ENCODE results near the gene KCNQ1.

The KCNQ1 gene

DNA sequence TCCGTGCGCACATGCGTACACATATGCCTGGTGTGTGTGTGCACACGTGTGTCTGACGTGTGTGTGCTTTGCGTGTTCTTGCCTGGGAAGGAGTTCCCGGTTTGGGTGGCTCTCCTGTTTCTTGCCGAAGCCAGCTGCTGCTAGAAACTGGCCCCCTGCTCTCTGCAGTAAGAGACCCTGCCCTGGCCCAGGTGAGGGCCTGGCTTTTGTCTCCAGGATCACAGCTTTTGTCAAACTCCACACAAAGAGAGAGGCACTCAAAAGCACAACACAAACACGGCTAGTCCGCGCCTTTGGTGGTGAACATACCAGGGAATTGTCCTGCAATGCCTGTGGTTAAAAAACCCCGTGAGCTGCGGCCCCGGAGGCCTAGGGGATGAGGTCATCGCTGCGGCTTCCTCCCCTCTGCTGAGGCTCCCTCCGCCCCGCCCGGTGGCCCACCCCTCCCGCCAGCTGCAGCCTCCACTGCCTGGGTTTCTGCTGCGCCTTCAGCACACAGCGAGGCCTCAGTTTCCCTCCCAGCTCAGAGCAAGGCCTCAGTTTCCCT is 88.9 kb downstream of the KCNQ1 start:
- no peak for DNase-seq (ENCODE audit: low read depth)

GRCh38 chr11:2534134-2534956 is 89.5 kb downstream of the KCNQ1 start:
- no peak for DNase-seq (ENCODE audit: low read depth)

- no peak for DNase-seq (ENCODE audit: low read depth)
These were observed 90.3 kb downstream of the KCNQ1 start for GRCh38 chr11:2534957-2535672.

DNA sequence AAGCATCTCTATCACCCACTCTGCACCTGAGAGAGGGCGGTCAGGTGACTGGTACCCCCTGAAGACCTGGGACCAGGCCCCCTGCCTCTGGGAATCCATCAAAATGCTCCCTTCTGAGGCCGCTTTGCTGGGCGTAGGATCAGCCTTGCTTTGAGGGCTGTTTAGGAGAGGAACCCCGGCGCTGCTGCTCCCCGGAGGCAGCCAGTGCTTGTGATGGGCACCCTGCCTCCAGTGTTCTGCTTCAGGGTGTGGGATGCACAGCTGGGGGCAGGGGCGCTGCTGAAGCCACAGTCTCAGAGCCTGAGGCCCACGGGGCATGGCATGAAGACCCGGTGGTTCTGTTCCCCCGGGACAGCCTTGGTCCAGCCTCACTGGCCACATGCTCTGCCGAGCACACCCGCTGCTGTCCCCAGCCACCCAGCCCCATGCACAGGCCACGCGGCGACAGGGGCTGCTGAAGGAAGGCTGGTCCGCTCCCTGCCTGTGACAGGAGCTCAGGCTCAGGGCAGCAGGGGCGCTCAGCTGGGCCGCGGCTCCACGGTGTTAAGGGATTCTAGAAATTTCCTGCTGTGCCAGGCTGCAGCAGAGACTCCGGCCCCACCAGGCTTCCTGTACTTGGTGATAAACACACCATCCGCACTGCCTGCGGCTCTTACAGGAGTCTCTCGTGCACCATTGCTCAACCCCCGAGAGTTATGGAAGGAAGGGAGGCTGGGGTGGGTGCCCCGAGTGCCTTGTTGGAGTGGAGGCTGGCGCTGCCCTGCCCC is 91.0 kb downstream of the KCNQ1 start:
- no peak for DNase-seq (ENCODE audit: low read depth)

GRCh38 chr11:2536440-2536989 is 91.7 kb downstream of the KCNQ1 start:
- no peak for DNase-seq (ENCODE audit: low read depth)

DNA sequence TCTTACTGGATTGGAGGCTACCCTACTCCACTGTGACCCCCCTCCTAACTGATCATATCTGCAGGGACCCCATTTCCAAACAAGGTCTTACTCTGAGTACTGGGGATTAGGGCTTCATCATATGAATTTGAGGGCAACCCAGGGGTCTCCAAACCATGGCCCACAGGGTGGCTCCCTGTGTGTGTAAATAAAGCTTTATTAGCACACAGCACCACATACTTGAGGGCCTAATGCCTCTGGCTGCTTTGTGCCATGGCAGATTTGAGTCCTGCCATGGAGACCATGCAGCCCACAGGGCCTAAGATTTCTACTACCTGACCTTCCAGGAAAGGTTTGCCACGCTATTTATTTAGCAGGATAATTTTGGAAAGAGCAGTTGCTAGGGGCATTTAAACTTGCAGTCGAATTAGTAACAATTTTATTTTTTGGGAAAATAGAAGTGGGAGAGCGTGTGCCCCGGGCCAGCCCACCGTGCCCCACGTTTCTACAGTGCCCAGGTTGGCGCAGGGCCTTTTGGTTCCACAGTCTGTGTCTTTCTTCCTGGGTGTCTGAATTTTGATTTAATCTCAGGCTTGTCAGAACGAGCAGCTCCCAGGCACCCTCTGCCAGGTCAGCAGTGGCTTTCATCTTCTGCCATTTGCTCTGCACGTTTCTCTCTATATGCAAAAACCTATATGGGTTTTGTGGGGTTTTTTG is 92.3 kb downstream of the KCNQ1 start:
- no peak for DNase-seq (ENCODE audit: low read depth)

DNA sequence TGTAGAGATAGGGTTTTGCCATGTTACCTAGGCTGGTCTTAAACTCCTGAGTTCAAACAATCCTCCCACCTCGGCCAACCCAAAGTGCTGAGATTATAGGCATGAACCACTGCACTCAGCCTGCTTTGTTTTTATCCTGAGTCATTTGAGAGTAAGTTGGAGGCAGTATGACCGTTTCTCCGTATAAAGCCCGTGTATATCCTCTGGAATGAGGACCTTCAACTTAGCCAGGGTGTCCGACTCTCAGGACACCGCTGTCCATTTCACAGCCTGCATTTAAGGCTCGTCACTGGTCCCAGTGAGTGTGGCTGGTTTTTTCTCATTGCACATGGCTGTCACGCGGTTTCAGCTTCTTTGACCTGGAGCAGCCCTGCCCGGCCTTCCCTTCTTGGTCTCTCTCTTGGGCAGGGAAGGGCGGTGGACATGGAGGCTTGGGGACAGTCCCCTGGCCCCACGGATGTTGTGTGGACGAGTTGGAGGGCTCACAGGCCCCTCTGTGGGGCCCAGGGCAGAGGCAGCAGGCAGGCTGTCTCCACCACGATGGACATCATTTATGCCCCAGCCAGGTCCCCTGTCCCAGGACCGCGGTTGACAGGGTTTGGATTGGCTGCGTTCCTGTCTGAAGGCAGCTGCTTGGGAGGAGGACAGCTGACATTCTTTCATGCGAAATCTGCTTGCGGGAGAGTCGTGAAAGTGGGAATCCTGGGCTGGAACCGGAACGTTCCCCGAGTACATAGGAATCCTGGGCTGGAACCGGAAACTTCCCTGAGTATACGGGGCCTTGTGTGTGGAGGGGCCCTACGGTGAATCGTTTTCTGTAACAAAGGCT is 93.3 kb downstream of the KCNQ1 start:
- DNase-seq (ENCODE audit: low read depth): no peak

- no peak for DNase-seq (ENCODE audit: low read depth)
These were observed 94.1 kb downstream of the KCNQ1 start for GRCh38 chr11:2538951-2539350.

DNA sequence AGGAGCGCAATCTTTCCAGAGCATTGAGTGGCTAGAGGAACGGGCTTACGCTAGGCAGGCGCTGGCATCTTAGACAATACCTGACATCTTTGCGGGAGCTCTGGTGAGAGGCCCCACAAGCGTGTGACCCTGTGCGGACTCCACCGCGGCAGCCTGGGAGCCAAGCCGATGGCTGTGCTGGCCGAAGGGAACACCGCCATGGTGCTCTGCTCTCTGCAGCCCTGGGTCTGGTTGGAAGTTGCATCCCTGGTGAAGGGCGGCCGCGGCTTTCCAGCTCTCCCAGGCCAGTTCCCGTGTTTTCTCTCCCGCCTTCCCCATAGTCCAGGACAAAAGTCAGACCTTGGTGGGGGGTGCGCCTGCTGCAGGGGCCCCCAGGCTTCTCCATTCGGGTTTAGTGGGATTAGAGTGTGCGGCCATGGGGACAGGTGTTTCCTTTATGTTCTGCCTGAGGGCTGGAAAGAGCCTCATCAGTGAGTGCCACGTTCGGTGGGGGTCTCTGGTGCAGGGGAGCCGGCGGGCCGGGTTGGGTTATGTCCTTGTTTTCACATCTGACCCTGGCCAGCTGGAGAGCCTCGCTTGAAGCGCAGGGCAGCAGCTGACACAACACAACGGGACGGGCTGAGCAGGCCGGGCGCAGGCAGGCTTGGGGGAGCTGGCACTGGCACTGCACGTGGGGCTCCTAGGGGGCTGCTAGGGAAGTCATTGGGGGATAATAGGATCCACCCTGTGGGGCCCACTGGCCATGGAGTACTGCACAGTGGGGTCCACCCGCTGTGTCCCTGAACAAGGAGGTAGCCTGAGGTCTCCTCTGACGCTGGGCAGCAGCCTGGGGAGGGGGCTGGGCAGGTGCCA is 94.8 kb downstream of the KCNQ1 start:
- no peak for DNase-seq (ENCODE audit: low read depth)

DNA sequence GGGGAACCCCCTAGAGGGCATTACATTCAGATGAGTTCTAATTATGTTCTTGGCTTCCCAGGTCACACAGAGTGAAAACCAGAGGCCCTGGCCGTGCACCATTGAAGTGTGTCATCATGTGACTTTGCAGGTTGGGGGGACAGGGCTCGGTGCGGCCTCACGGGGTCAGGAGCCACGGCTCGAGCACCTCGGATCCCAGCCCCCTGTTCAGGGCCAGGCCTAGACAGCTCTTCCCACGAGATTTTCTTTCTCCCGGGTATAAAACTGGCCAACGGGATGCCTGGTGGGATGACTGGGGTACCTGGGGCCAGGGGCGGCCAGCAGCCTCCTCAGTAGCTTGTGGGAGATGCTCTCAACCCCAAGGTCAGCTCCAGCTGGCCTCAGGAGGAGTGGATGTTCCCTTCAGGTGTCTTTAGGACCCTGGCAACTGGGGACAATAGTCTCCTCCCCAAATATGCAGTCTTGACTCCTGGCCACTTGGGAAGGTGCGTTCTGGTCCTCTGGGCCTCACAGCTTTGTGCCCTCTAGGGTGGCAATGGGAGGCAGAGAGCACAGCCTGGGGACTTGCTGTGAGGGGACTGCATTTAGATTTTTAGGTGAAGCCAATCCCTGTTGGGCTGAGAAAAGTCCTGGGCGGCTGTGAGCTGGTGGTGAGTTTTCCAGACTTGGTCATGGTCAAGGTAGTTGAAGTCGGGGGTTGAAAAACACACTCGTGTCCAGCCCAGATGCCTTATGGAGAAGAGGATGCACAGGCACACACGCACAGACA is 95.6 kb downstream of the KCNQ1 start:
- DNase-seq (ENCODE audit: low read depth): no peak

DNA sequence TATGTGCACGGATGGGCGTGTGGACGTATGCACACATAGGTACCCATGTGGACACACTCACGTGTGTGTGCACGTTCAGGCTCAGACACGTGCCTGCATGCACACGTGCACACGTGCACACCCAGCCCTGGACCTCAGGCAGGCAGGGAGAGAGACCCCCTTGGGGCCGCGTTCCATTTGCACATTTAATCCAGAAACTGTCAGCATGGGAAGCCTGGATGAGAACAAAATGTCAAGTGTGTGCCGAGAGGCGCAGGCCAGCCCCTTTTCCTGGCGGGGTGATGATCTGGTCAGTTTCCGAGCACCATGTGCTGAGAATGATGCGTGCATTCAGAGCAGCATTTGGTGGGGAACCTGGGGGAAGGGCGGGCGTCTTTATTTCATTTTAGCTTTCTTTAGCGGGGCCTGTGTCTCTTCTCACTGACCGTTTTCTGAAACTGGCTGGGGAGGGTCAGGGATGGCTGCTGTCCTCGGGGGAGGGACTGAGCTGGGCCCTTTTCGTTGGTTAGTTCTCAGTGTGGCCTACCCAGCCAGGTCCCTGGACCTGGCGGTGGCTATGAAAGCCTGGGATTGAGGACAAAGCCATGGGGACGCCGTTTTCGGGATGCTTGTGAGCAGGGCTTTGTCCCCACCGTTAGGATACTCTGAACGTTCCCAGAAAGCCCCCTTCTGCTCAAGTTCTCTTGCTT is 96.3 kb downstream of the KCNQ1 start:
- DNase-seq (ENCODE audit: low read depth): no peak

GRCh38 chr11:2541881-2542361 is 97.1 kb downstream of the KCNQ1 start:
- no peak for DNase-seq (ENCODE audit: low read depth)

- DNase-seq (ENCODE audit: low read depth): no peak
These were observed 97.6 kb downstream of the KCNQ1 start for GRCh38 chr11:2542406-2542805.

DNA sequence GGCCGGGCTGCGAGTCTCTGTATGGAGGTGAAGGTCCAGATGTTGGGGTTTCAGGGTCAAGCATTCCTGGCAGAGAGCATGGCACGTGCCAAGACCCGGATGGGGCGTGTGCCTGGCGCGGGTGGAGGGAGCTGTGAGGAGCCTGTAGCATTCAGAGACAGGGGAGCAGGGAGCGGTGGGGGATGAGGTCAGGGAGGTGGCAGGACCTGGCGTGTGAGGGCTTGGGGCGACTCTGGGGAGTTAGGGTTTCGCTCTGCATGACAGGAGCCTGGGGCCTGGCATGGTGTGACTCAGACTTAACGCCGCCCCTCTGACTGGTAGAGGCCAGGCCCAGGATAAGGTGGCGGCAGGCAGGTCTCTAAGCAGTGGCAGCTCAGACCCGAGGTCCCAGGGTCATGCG is 103.0 kb downstream of the KCNQ1 start:
- no peak for DNase-seq (ENCODE audit: low read depth)

GRCh38 chr11:2548596-2548995 is 103.8 kb downstream of the KCNQ1 start:
- DNase-seq (ENCODE audit: low read depth): no peak

GRCh38 chr11:2549080-2549479 is 104.3 kb downstream of the KCNQ1 start:
- DNase-seq (ENCODE audit: low read depth): no peak

- no peak for DNase-seq (ENCODE audit: low read depth)
These were observed 104.7 kb downstream of the KCNQ1 start for GRCh38 chr11:2549491-2549875.

Measured in T follicular helper cell (primary cell).